ENCODE results near the gene SNW1. TPM values are rescaled to one million over a fixed set of nuclear protein-coding genes. Genes with fewer than 3 reads are reported as not detected.

SNW1 gene
- total and polyA plus RNA-seq, 2 of the 4 experiments (the other 2 are of a cell fraction), result 28.2 to 30.6 TPM

DNA sequence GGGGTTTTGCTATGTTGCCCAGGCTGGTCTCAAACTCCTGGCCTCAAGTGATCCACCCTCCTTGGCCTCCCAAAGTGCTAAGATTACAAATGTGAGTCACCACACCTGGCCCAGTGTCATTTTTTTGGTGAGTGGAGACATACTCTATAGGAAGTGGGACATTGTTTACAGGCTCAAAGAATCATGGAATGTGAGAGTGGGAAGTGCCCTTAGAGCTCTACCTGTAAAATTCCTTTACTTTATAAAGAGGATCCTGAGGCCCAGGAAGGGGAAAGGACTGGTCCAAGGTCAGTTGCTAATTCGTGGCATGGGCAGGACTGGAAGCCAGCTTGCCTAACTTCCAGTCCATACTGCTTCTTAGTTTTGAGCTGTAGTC lies 30.3 kb upstream of the SNW1 start:
- Histone ChIP-seq H2BK20ac (ENCODE audit: low read depth, low read length) (no peak overlapping the region), H2AK5ac (ENCODE audit: low read depth, low read length) (no peak overlapping the region), H2AK9ac (replicated peaks; ENCODE audit: low read depth, low read length, poor library complexity) (no peak overlapping the region), H2BK120ac (ENCODE audit: low read depth, low read length) (no peak overlapping the region), H3K4me1 (ENCODE audit: control insufficient read depth, insufficient read depth, low read length) (no peaks in the 10 kb centered on the region), H3K4ac (ENCODE audit: low read depth, low read length) (no peak overlapping the region), H3K9ac (ENCODE audit: low read depth, low read length) (no peak overlapping the region), H3K4me2 (ENCODE audit: low read depth, low read length) (no peak overlapping the region), H2AFZ (replicated peaks; ENCODE audit: low read length, poor library complexity) (no peak overlapping the region), H2BK5ac (ENCODE audit: low read depth, low read length, poor library complexity, severe bottlenecking) (no peak overlapping the region), H3K56ac (ENCODE audit: extremely low read depth, insufficient read depth, low read length) (no peak overlapping the region), H3K27ac (ENCODE audit: insufficient read depth, low read length) (no peak overlapping the region), H3K36me3 (ENCODE audit: control insufficient read depth, insufficient read depth, low read length) (no peaks in the 10 kb centered on the region), H3K9me1 (ENCODE audit: insufficient read depth, low read length) (no peaks in the 10 kb centered on the region), H4K8ac (ENCODE audit: low read depth in 2 of 2, low read length in 2 of 2) (no peak overlapping the region), H4K91ac (ENCODE audit: insufficient read depth, low read depth, low read length) (no peak overlapping the region), H4K5ac (ENCODE audit: low read depth, low read length) (no peak overlapping the region), H3K18ac (ENCODE audit: low read depth, low read length) (no peak overlapping the region), H2BK15ac (ENCODE audit: low read depth, low read length) (no peak overlapping the region), H3K4me3 (ENCODE audit: insufficient read depth, low read depth, low read length) (no peak overlapping the region), H3K23ac (ENCODE audit: low read depth, low read length) (no peak overlapping the region), H4K20me1 (ENCODE audit: insufficient read depth, low read length) (no peaks in the 10 kb centered on the region), H3K79me1 (ENCODE audit: low read depth in 1 of 2, low read length in 2 of 2) (no peaks in the 10 kb centered on the region), H3K27me3 (ENCODE audit: control insufficient read depth, insufficient read depth, low read length) (peaks cover 4% of the 10 kb centered on the region; the same call in 1 of the 2 replicates), H3K9me3 (ENCODE audit: control insufficient read depth, insufficient read depth, low read length) (no peaks in the 10 kb centered on the region), H3K14ac (replicated peaks; ENCODE audit: low read depth, low read length) (no peak overlapping the region)
- POLR2A ChIA-PET (ENCODE audit: unreplicated experiment), result no interaction called here
- no TSS peak for BruUV-seq (replicated peaks)
- in situ Hi-C loops (cut with MboI; ENCODE audit: low sequenced_read_pairs) (no loop called here), intact Hi-C loops (cut with micrococcal nuclease) (no loop called here), dilution Hi-C loops (cut with HindIII; ENCODE audit: low sequenced_read_pairs, unreplicated experiment) (no loop called here)
- WGBS, 2 experiments (ENCODE audit: extremely low coverage in 2 of 2, insufficient read length in 1 of 2), result no CpG with 5 or more reads among the region's 1 CpG
- DNase-seq (no peak), ATAC-seq (ENCODE audit: low read depth) (no peak)
- no peak for TF ChIP-seq CHD1 (IDR thresholded peaks at IDR 0.05; ENCODE audit: low read depth, low read length)
- TF ChIP-seq, protein P1, sequence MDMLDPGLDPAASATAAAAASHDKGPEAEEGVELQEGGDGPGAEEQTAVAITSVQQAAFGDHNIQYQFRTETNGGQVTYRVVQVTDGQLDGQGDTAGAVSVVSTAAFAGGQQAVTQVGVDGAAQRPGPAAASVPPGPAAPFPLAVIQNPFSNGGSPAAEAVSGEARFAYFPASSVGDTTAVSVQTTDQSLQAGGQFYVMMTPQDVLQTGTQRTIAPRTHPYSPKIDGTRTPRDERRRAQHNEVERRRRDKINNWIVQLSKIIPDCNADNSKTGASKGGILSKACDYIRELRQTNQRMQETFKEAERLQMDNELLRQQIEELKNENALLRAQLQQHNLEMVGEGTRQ (IDR thresholded peaks at IDR 0.05; ENCODE audit: low read depth, low read length), result no peak
- TF ChIP-seq RFX5 (IDR thresholded peaks at IDR 0.05; ENCODE audit: low read depth, low read length), result no peak
- no peak for TF ChIP-seq MXI1 (IDR thresholded peaks at IDR 0.05; ENCODE audit: borderline replicate concordance, low read depth, low read length)
- TF ChIP-seq CEBPB (IDR thresholded peaks at IDR 0.05; ENCODE audit: low read depth, low read length), result no peak
- no peak for TF ChIP-seq BHLHE40 (IDR thresholded peaks at IDR 0.05; ENCODE audit: low read depth, low read length)
- no peak for TF ChIP-seq SMC3 (IDR thresholded peaks at IDR 0.05; ENCODE audit: low read depth, low read length)
- TF ChIP-seq FOS (IDR thresholded peaks at IDR 0.05; ENCODE audit: low read depth, low read length), result no peak
- no peak for TF ChIP-seq MAFK (IDR thresholded peaks at IDR 0.05; ENCODE audit: low read depth, low read length)
- TF ChIP-seq NFE2L2 (IDR thresholded peaks at IDR 0.05; ENCODE audit: low read depth, low read length), result no peak
- TF ChIP-seq MAZ (IDR thresholded peaks at IDR 0.05; ENCODE audit: borderline replicate concordance, low read depth, low read length), result no peak
- no peak for TF ChIP-seq RCOR1 (IDR thresholded peaks at IDR 0.05; ENCODE audit: insufficient replicate concordance, low read length)
- TF ChIP-seq, protein P2, sequence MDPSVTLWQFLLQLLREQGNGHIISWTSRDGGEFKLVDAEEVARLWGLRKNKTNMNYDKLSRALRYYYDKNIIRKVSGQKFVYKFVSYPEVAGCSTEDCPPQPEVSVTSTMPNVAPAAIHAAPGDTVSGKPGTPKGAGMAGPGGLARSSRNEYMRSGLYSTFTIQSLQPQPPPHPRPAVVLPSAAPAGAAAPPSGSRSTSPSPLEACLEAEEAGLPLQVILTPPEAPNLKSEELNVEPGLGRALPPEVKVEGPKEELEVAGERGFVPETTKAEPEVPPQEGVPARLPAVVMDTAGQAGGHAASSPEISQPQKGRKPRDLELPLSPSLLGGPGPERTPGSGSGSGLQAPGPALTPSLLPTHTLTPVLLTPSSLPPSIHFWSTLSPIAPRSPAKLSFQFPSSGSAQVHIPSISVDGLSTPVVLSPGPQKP (IDR thresholded peaks at IDR 0.05; ENCODE audit: borderline replicate concordance, low read depth, low read length), result no peak
- no peak for TF ChIP-seq RAD21 (IDR thresholded peaks at IDR 0.05; ENCODE audit: low read length)
- TF ChIP-seq CTCF (conservative IDR thresholded peaks at IDR 0.05; ENCODE audit: low read depth, low read length), result no peak
- no peak for TF ChIP-seq POLR2A (IDR thresholded peaks at IDR 0.05; ENCODE audit: low read depth, low read length)
- CTCF ChIA-PET, result no interaction called here
